ENCODE results near the gene ATP6V0A1.
A peak's percentile ranks its signal among the peaks of the same experiment; 100 is the strongest.
"Not testable (repeated sequence)": the region's sequence is repeated elsewhere in the genome, so short reads cannot be mapped to it uniquely, and the experiment has no call there.

ATP6V0A1 gene

GRCh38 chr17:42458497-42459255, at the start of gene ATP6V0A1:
Gene ATP6V0A1 (plus strand): TSS chr17:42458878. CDS start chr17:42460895, 2,017 bp downstream.
- peak; percentile 95 for DNase-seq (ENCODE audit: low spot score)

DNA sequence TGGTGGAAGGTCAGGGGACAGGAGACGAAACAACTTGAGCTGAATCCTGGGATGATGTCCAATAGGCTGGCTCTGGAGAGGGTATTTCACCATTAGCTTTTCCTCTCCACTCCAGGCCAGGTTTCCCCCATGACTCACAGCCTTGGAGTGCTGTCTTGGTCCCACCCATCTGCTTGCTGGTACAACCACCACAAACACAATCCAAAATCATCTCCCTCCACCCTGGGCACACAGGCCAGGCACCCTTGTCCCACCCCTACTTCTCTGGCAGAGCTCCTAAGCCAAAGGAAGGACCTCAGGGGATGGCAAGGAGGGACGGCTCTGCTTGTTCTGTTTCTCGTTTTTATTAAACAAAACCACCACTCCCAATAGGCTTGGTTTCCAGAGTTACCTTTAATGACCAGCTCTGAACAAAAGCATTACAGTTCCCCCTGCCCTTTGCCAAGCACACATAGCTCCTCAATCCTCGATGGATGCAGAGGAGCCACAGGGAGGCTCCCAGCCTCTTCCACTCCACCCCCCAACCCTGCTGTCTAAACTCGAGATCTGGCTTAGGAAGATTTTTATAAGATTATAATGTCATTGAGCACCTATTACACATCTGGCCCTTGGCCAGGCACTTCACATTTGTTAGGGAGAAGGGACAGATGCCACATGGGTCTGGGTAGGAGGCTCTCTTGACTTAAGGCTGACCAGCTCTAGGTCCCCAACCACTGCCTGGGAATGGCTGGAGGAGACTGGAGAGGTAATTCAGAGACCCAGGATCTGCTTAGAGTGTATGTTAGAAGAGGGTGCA, 49.0 kb upstream of the ATP6V0A1 start:
- DNase-seq (ENCODE audit: low spot score) = peak; percentile 91

- DNase-seq (ENCODE audit: low spot score) = no peak
Measured at GRCh38 chr17:42410319-42410685, 48.4 kb upstream of the ATP6V0A1 start.

DNA sequence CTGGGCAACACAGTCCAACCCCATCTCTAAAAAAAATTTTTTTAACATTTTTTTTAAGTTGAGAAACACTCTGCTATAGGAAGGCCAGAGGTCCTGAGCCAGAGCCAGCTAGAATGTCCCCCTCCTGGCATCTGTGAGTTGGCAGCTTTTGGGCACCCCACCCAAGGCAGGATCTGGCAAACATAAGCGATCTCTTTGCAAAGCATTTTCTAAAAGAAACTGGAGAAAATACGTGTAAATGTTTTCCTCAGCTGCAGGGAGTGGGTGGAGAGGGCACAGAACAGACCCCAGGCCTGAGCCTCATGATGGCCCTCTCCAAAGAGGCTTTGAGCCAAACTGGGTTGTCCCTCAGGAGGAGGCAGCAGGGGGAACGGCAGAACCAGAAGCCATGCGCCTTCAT, 47.3 kb upstream of the ATP6V0A1 start:
- DNase-seq (ENCODE audit: low spot score) = no peak

DNA sequence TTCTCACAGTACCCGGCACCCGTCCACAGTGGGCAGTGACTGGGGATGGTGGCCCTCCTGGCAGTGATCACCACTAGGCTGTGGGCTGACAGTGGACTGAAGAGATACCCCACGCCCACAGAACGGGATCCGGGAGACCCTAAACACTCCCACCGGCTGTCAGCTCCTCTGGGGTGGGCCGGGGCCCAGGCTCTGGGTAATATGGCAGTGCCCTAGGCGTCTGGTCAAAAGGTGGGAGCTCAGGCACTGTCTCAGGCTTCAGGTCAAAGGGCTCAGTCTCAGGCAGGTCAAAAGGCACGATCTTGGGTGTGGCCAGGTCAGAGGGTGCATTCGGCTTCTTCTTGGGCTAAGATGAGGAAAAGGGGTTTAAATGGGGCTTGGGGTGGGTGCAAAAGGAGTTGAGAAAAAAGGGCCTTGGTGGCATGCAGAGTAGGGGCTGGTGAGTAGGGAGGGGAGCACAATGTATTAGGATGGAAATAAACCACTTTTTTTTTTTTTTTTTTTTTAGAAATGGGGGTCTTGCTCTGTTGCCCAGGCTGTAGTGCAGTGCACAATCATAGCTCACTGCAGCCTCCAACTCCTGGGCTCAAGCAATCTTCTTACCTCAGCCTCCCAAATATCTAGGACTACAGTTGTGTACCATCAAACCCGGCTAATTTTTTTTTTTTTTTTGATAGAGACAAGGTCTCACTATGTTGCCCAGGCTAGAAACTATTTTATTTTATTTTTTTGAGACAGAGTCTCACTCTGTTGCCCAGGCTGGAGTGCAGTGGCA, 46.6 kb upstream of the ATP6V0A1 start:
- no peak for DNase-seq (ENCODE audit: low spot score)

GRCh38 chr17:42413464-42414040, 45.1 kb upstream of the ATP6V0A1 start:
- DNase-seq (ENCODE audit: low spot score) = peak; percentile 29

DNA sequence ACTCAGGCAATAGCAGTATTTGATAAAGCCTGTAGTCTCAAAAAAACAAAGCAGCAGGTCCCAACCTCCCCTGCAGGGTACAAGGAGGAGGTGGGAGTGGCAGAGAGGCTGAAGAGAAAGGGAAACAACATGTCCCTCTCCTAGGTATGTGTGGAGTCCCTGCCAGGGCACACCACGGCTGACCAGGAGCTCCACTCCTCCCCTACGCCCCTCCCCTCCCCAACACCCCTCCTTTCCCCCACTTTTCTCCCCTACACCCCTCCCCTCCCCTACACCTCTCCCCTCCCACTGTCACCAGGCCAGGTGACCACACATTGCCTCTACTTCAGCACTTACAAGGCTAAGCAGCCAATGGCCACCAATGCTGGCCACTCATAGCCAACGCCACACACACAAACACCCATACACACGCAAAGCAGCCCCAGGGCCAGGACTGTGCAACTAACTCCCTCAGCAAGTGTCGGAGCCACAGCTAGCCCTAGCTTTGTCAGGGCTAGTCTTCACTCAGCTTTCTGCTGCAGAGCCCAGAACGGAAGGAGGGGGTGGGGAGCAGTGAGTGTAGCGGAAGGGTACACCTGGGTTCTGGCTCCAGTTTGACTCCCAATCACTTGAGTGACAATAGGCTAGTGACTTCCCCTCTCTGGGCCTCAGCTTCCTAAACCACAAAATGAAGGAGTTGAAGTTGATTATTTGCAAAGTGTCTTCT, 43.8 kb upstream of the ATP6V0A1 start:
- no peak for DNase-seq (ENCODE audit: low spot score)

- DNase-seq (ENCODE audit: low spot score) = not testable (repeated sequence)
Measured at GRCh38 chr17:42417981-42418380, 40.7 kb upstream of the ATP6V0A1 start.

DNA sequence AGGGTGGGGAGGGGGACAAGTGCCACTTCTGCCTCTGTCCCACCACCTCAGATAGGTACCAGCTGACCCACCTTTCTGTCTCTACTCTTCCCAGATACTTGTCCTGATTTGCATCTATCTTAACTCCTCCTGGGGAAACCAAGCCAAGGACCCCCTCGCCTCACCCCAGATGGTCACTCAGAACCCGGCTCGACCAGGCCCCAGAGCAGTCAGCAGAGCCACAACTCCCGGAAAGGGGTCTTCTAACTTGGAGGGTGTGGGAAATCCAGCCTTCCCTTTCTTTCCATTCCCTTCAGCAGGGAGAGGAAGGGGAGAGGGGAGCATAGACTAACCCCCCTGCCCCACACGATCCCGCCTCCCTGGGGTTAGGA, 37.6 kb upstream of the ATP6V0A1 start:
- DNase-seq (ENCODE audit: low spot score) = no peak

GRCh38 chr17:42421507-42422338, 37.0 kb upstream of the ATP6V0A1 start:
- peak; percentile 87 for DNase-seq (ENCODE audit: low spot score)

- DNase-seq (ENCODE audit: low spot score) = peak; percentile 58
Measured at GRCh38 chr17:42422412-42422957, 36.2 kb upstream of the ATP6V0A1 start.

DNA sequence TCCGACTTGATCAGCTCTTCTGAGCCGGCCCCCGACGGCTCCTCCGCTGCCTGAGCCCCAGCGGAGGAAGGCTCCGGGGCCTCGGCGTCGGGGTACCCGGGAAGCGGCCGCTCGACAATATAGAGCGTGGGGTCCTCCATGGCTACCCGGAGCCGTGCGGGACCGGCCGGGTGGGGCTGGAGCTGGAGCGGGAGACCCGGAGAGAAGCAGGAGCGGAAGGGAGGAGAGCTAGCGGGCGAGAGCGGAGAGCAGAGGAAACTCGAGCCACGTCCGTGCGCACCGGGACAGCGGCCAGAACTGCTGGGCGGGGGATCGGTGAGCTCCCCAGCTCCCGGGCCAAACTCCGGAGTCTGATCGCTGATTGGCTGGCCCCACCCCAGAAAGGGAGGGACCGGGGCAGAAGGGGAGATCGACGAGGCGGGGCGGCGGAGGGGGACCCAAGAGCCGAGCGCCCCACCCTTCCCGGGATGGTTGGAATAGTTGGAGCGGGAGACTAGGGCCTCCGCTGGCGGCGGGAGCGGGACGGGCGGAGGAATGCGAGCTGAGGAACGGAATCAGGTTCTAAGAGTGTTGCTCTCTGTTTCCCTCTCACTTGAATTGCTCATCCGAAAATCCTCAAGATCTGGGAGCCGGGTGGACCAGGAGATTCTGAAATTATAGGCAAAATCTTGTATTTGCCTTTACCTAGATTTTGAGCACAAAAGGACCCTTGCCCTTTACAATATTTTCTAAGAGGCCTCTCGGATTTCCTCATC, 35.5 kb upstream of the ATP6V0A1 start, which contains the start of gene CAVIN1:
CAVIN1 (minus strand) TSS at position 299 of the 755 bp plus-strand sequence; CDS start at position 140, 159 bp downstream.
- DNase-seq (ENCODE audit: low spot score) = peak; percentile 100

- no peak for DNase-seq (ENCODE audit: low spot score)
Measured at GRCh38 chr17:42423766-42424165, 34.9 kb upstream of the ATP6V0A1 start.

- no peak for DNase-seq (ENCODE audit: low spot score)
Measured at GRCh38 chr17:42424991-42425610, 33.6 kb upstream of the ATP6V0A1 start.

DNA sequence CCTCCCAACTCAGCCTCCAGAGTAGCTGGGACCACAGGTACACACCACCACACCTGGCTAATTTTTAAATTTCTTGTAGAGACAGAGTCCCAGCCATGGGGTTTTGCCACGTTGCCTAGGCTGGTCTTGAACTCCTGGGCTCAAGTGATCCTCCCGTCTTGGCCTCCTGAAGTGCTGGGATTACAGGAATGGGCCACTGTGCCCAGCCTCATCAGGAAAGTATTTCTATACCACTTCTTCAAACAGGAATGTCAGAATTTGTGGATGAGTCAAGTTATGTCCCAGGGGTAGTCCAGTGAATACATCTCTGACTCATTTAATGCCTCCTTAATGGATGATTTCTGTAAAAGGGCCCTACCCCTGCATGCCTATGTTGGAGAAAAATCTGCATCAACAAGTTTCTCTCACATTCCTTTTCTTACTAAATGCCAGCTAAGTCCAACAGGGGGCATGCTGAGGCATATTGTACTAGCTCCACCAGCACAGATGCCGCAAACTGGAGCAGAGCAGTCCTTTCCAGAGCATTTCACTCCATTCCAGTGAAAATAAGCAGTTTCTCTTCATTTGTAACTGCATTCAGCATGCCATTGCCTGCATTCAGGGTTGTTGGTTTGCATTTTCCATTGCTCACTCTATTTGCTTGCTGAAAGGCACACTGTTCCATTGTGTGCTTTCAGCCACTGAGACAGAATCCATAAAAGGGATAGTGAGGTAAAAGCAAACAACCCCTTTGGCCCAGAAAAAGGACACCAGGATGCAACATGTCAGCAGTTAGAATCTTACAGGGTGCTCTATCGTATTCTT, 30.3 kb upstream of the ATP6V0A1 start:
- peak; percentile 82 for DNase-seq (ENCODE audit: low spot score)

GRCh38 chr17:42429726-42430447, 28.8 kb upstream of the ATP6V0A1 start:
- no peak for DNase-seq (ENCODE audit: low spot score)

GRCh38 chr17:42431758-42432161, 26.9 kb upstream of the ATP6V0A1 start:
- no peak for DNase-seq (ENCODE audit: low spot score)
